ENCODE results near the gene EFS. TPM values are rescaled to one million over a fixed set of nuclear protein-coding genes. Genes with fewer than 3 reads are reported as not detected.

EFS gene
- total RNA-seq, 1 experiment from 2014 or later, result 0.36 TPM

DNA sequence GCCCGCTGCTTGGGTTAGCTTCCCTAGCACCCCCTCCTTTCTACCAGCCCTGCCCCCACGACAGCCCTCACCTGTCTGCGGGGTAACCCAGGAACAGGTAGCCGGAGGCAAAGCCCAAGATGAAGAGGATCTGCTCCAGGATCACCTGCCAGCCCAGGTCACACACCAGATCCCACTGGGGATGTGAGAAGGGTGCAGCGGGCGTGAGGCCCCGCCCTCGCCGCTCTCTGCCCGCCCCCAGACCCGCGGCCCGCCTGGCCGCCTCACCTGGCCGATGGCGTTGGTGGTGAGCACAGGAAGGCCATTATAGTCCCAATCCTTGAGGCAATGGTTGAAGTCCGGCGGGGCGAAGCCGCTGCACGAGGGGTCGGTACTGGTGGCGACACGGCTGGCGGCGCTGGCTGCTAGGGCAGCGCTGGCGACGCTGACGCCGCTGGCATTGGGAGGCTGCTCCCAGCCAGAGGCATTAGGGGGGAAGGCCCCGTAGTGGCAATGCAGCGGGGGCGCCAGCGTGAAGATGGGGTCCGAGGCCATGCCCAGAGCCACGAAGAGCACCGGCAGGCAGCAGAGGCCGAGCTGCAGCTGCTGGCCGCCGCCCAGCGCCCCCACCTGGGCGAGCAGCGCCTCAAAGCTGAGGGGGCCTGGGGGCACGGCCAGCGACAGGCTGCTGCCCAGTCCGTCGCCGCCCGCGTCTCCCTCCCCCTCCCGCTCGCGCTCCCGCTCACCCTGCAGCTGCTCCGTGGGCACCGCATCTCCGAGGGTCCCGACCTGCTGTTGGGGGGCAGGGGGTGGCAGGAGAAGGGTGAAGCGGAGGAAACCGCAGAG, 13.1 kb downstream of the EFS start:
- H3K9ac ChIP-seq (ENCODE audit: low read length), result no peak overlapping the region
- H3K9me3 ChIP-seq (ENCODE audit: low read length), result no peaks in the 10 kb centered on the region
- H3K27me3 ChIP-seq (ENCODE audit: low read length), result peaks cover 40% of the 10 kb centered on the region
- no peaks in the 10 kb centered on the region for H3K36me3 ChIP-seq (ENCODE audit: low read depth, low read length)
- ChIA-PET POLR2A (ENCODE audit: unreplicated experiment) (no interaction called here), CTCF (no interaction called here)
- DNase-seq (no peak), ATAC-seq (no peak)
- no peaks in the 10 kb centered on the region for H3F3A ChIP-seq (ENCODE audit: low read length, unreplicated experiment)
- peak overlapping the region; percentile 85 for H2AFZ ChIP-seq (ENCODE audit: low read length)
- H3K9me2 ChIP-seq (replicated peaks; ENCODE audit: low read length), result no peaks in the 10 kb centered on the region
- intact Hi-C loops (cut with micrococcal nuclease), result no loop called here
- no peaks in the 10 kb centered on the region for H3K4me1 ChIP-seq (ENCODE audit: insufficient read depth, low read length)
- TF ChIP-seq EZH2 (IDR thresholded peaks at IDR 0.05; ENCODE audit: low read length, unreplicated experiment) (no peak), CTCF (conservative IDR thresholded peaks at IDR 0.05; ENCODE audit: low read depth, low read length) (no peak), EZH2phosphoT487 (IDR thresholded peaks at IDR 0.05; ENCODE audit: borderline replicate concordance, low read length) (no peak)
- peak overlapping the region; percentile 70 for H3K4me3 ChIP-seq (ENCODE audit: low read length)
- H3K4me2 ChIP-seq (ENCODE audit: low read length), result peak overlapping the region; percentile 91
- H4K20me1 ChIP-seq (ENCODE audit: low read length), result no peaks in the 10 kb centered on the region
- BruUV-seq (replicated peaks), result no TSS peak
- no peak overlapping the region for H3K27ac ChIP-seq (ENCODE audit: low read length)
- H3K79me2 ChIP-seq (ENCODE audit: low read length), result no peaks in the 10 kb centered on the region

- H3K4me1 ChIP-seq (ENCODE audit: insufficient read depth, low read length), result no peaks in the 10 kb centered on the region
- no peaks in the 10 kb centered on the region for H3K9me2 ChIP-seq (replicated peaks; ENCODE audit: low read length)
- no peaks in the 10 kb centered on the region for H3K79me2 ChIP-seq (ENCODE audit: low read length)
- no peaks in the 10 kb centered on the region for H3F3A ChIP-seq (ENCODE audit: low read length, unreplicated experiment)
- no TSS peak for BruUV-seq (replicated peaks)
- no peak overlapping the region for H2AFZ ChIP-seq (ENCODE audit: low read length)
- ChIA-PET CTCF (no interaction called here), POLR2A (ENCODE audit: unreplicated experiment) (no interaction called here)
- intact Hi-C loops (cut with micrococcal nuclease), result no loop called here
- H4K20me1 ChIP-seq (ENCODE audit: low read length), result no peaks in the 10 kb centered on the region
- H3K27me3 ChIP-seq (ENCODE audit: low read length), result peaks cover 15% of the 10 kb centered on the region
- no peak overlapping the region for H3K9ac ChIP-seq (ENCODE audit: low read length)
- ATAC-seq (no peak), DNase-seq (no peak)
- H3K36me3 ChIP-seq (ENCODE audit: low read depth, low read length), result no peaks in the 10 kb centered on the region
- H3K27ac ChIP-seq (ENCODE audit: low read length), result no peak overlapping the region
- H3K4me2 ChIP-seq (ENCODE audit: low read length), result no peak overlapping the region
- no peak overlapping the region for H3K4me3 ChIP-seq (ENCODE audit: low read length)
- H3K9me3 ChIP-seq (ENCODE audit: low read length), result no peaks in the 10 kb centered on the region
- TF ChIP-seq CTCF (conservative IDR thresholded peaks at IDR 0.05; ENCODE audit: low read depth, low read length), result no peak
- TF ChIP-seq EZH2 (IDR thresholded peaks at IDR 0.05; ENCODE audit: low read length, unreplicated experiment), result no peak
- TF ChIP-seq EZH2phosphoT487 (IDR thresholded peaks at IDR 0.05; ENCODE audit: borderline replicate concordance, low read length), result no peak
Measured at GRCh38 chr14:23349156-23349845, 15.7 kb downstream of the EFS start.

DNA sequence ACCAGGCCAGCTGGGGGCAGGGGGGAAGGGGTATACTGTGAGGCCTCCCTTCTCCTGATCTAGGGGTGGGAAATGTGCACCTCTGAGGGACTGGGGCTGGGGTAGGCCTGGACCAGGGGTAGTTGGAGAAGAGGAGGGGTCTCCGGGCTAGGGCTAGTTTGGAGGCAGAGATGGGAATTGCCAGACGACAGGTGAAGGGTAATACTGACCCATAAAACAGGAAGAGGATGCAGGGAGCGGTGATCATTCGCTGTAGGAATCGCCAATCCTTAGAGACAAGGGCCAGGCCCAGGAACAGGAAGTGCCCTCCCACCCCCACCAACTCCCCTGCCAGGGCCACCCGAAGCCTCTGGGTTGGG, 16.7 kb downstream of the EFS start:
- peaks cover 5% of the 10 kb centered on the region for H3K27me3 ChIP-seq (ENCODE audit: low read length)
- H3K27ac ChIP-seq (ENCODE audit: low read length), result no peak overlapping the region
- TF ChIP-seq EZH2 (IDR thresholded peaks at IDR 0.05; ENCODE audit: low read length, unreplicated experiment) (no peak), EZH2phosphoT487 (IDR thresholded peaks at IDR 0.05; ENCODE audit: borderline replicate concordance, low read length) (no peak)
- ChIA-PET POLR2A (ENCODE audit: unreplicated experiment) (no interaction called here), CTCF (no interaction called here)
- H3K36me3 ChIP-seq (ENCODE audit: low read depth, low read length), result no peaks in the 10 kb centered on the region
- H3K9ac ChIP-seq (ENCODE audit: low read length), result no peak overlapping the region
- no TSS peak for BruUV-seq (replicated peaks)
- H3K9me2 ChIP-seq (replicated peaks; ENCODE audit: low read length), result no peaks in the 10 kb centered on the region
- no peaks in the 10 kb centered on the region for H3F3A ChIP-seq (ENCODE audit: low read length, unreplicated experiment)
- no peak overlapping the region for H3K4me2 ChIP-seq (ENCODE audit: low read length)
- no peak overlapping the region for H2AFZ ChIP-seq (ENCODE audit: low read length)
- no peaks in the 10 kb centered on the region for H3K79me2 ChIP-seq (ENCODE audit: low read length)
- DNase-seq (no peak), ATAC-seq (no peak)
- intact Hi-C loops (cut with micrococcal nuclease), result no loop called here
- no peaks in the 10 kb centered on the region for H3K4me1 ChIP-seq (ENCODE audit: insufficient read depth, low read length)
- H3K4me3 ChIP-seq (ENCODE audit: low read length), result no peak overlapping the region
- no peaks in the 10 kb centered on the region for H4K20me1 ChIP-seq (ENCODE audit: low read length)
- H3K9me3 ChIP-seq (ENCODE audit: low read length), result no peaks in the 10 kb centered on the region
